ENCODE data around the gene ACR.

Gene ACR

DNA sequence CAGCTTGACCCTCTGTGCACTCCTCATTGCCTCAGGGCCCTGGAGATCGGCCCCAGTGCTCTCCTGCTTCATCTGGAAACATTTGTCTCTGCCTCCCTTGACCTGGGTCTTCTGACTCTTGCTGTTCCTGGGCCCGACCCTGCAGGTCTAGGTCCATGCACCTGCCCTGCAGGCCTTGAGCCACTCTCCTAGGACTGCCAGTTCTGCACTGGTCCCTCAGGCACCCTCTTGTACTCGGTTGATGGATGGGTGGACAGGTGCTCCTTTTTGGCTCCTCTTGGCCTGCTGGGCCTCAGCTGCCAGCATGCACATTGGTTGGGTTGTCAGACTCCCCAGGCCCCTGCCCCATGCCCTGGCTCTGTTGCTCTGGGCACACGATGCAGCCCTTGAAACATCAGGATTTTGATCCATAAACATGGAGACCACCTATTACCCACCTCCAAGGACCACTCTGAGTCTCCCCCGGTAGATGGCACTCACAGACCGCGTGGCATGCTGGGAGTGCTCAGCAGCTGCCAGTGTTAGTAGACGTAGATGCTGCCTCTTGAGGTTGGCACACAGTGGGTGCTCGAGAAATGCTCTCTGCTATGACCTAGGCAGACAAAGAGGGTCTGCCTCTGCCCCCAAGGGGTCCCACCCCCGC lies 20.2 kb upstream of the ACR start:
- no peak for DNase-seq

DNA sequence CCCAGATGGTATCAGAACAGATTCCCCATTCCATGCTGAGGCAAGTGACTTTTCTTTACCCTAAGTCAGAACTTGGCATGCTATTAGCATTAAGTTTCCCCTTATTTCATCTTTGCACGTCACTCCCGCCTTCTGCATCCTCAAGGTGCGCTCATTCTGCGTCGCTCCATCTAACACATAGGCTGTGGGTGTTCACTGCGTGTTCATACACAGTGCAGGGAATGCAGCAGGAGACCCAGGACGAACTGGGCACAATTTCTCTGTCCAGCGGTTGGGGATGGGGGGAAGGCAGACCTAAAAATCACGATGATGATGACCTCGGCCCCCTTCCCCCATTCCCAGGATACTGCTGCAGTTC lies 19.7 kb upstream of the ACR start:
- DNase-seq = no peak

GRCh38 chr22:50719814-50720300 lies 18.1 kb upstream of the ACR start:
- DNase-seq = no peak

- DNase-seq = no peak
Observed at GRCh38 chr22:50720301-50721256, 17.4 kb upstream of the ACR start.

- no peak for DNase-seq
Observed at GRCh38 chr22:50721257-50721844, 16.7 kb upstream of the ACR start.

- no peak for DNase-seq
Observed at GRCh38 chr22:50722048-50722701, 15.8 kb upstream of the ACR start.

DNA sequence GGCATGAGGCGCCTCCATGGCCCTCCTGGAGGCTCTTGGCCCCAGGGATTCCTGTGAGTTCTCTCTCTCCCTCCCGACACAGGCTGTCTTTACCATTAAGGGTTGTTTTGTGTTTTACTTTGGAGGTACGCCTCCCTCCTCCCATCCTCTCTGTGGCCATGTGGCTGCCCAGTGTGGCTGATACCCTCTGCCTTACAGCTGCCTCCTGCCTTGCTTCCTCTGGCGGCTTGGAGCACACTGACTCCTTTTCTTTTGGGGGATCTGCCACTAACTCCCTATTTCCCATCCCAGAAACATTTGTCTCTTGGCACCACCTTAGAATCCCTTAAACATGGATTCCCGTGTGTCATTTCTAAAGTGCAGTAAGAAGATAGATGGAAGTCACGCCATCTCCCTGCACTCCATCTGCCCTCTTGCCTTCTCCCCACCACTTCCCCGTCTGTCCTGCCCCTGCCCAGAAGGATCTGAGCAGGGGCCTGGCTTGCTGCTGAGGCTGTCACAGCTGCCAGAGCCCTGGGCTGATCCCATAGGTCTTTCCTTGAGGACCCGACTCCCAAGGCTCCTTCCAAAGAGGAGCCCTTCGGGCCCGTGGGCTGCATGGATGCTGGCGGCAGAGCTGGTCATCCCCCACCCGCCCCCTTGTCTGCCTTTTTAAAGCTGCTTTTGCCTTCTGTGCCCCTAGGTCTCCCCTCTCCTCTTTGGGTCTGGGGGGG lies 15.1 kb upstream of the ACR start:
- DNase-seq = no peak

- no peak for DNase-seq
Observed at GRCh38 chr22:50723991-50724390, 14.0 kb upstream of the ACR start.

- no peak for DNase-seq
Observed at GRCh38 chr22:50724616-50725015, 13.4 kb upstream of the ACR start.

GRCh38 chr22:50725597-50725996 lies 12.4 kb upstream of the ACR start:
- no peak for DNase-seq

GRCh38 chr22:50726643-50727340 lies 11.2 kb upstream of the ACR start:
- no peak for DNase-seq

- DNase-seq = no peak
Observed at GRCh38 chr22:50727678-50728522, 10.1 kb upstream of the ACR start.

- DNase-seq = no peak
Observed at GRCh38 chr22:50728523-50728931, 9.5 kb upstream of the ACR start.

DNA sequence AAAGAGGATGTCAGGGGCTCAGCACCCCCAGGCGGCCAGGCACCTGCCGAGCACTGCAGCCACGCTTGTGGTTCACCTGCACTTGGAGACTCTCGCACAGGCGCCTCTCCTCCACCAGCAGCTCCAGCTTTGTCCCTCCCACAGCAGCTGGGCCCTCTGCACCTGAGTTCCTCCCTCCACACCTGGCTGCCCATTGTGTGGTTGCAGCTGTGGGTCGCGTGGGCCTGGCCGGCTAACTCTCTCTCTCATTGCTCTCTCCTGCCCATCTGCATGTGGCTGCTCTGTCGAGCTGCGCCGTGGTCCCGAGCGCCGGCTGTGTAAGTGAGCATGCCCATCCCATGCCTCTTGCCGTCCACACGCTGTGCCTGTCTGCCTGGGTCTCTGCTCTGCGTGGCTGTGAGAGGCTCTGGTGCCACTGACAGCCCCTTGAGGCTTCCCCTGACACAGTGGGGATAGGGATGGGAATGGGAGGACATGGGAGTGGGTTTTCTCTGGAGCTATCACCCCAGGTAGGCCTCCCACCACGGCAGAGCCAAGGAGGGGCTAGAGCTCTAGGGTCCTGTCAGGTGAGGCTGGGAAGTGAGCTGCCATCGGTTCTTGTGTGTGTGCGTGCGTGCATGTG lies 8.5 kb upstream of the ACR start:
- DNase-seq = no peak

GRCh38 chr22:50730013-50730891 lies 7.8 kb upstream of the ACR start:
- no peak for DNase-seq

GRCh38 chr22:50730941-50731661 lies 6.9 kb upstream of the ACR start:
- DNase-seq = no peak

DNA sequence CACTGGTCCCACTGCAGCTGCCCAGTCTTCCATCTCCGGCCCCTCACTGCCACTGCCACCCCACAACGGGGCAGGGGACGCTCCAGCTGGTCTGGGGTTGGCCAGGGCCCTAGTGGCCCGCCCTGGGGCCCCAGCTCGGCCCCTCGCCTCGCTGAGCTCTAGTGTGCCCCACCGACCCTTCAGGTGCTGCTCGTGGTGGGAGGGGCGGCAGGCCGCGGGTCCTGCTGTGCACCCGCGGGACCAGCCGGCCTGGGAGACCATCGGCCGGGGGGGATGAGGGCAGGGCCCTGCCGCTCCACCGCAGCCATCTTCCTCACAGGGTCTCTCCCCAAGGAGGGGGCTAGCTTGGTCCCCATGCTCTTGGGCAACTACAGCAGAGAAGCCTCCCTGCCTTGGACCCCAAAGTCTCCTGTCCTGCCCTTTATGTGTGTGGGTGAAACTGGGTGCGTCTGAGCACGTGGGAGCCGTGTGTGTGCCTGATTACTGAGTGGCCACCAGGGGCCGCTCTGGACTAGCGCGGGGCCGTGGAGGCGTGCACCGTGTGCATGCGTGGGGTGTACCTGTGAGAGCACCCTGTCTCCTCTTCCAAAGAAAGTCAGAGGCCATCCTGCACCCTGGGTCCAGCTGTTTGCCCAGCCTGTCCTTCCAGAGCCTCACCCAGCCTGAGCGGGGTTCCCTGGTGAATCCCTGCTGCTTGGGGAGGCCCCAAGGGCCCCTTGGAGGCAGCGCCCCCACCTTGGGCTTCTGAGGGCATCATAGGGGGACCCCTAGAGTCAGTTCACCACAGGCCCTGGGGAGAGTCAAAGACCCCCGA lies 6.0 kb upstream of the ACR start:
- DNase-seq = peak; percentile 65 to 74

GRCh38 chr22:50732681-50733080 lies 5.3 kb upstream of the ACR start:
- DNase-seq = no peak

Measured in activated T-cell treated with anti-CD3 and anti-CD28 coated beads, Interleukin-2, amount 50 U/mL, for 48 hours (primary cell).